Spleen (tissue), 11 donors: ENCODE data around the gene EFCAB12. TPM values are rescaled to one million over a fixed set of nuclear protein-coding genes. Genes with fewer than 3 reads are reported as not detected.

Source experiments
- DNase-seq: peaks from one replicate; pipeline ENCODE4 v3.0.0-alpha.2; 2020
- H3K27ac ChIP-seq, 8 donors: fragments of 200-600 bp; sonication (generic) in 7 of 8; 1 replicate in 4 of 8; 2 replicates in 4 of 8; pipeline versions ENCODE4 v1.5.0 to v1.8.0; 2016 to 2021; ENCODE audit warnings: inconsistent platforms in 4 of 8, mild to moderate bottlenecking in 4 of 8, moderate library complexity in 1 of 8
- H3K27me3 ChIP-seq, 7 donors: fragments of 200-600 bp; sonication (generic) in 6 of 7; replicated peaks in 1 of 7; 1 replicate in 4 of 7; 2 replicates in 3 of 7; pipeline versions ENCODE4 v1.5.0 to v1.8.0; 2016 to 2021; ENCODE audit warnings: inconsistent platforms in 3 of 7, mild to moderate bottlenecking in 1 of 7
- H3K36me3 ChIP-seq, 6 donors: fragments of 200-600 bp; sonication (generic) in 5 of 6; 1 replicate in 4 of 6; 2 replicates in 2 of 6; pipeline versions ENCODE4 v1.5.0 to v1.8.0; 2016 to 2021; ENCODE audit warnings: inconsistent platforms in 2 of 6
- H3K4me1 ChIP-seq, 6 donors: fragments of 200-600 bp; sonication (generic) in 5 of 6; 1 replicate in 3 of 6; 2 replicates in 3 of 6; pipeline versions ENCODE4 v1.5.0 to v1.8.0; 2016 to 2021; ENCODE audit warnings: inconsistent platforms in 3 of 6
- H3K4me3 ChIP-seq, 8 donors: fragments of 200-600 bp; sonication (generic) in 7 of 8; 1 replicate in 4 of 8; 2 replicates in 4 of 8; pipeline versions ENCODE4 v1.5.0 to v1.8.0; 2016 to 2021; ENCODE audit warnings: inconsistent platforms in 4 of 8, mild to moderate bottlenecking in 4 of 8, moderate library complexity in 2 of 8
- H3K9me3 ChIP-seq, 8 donors: fragments of 200-600 bp; sonication (generic) in 7 of 8; 1 replicate in 4 of 8; 2 replicates in 4 of 8; pipeline versions ENCODE4 v1.5.0 to v1.8.0; 2016 to 2021; ENCODE audit warnings: inconsistent platforms in 4 of 8
- POLR2A ChIP-seq, 3 donors: fragments of 450-650 bp; IDR thresholded peaks; one replicate each; pipeline ENCODE4 v1.5.1; 2017; ENCODE audit warnings: antibody characterized with exemption in 3 of 3, mild to moderate bottlenecking in 1 of 3
- POLR2AphosphoS5 ChIP-seq, 3 donors: sonication (generic); formaldehyde crosslinking; IDR thresholded peaks; one replicate each; pipeline ENCODE4 v1.5.1; 2017; ENCODE audit warnings: antibody characterized with exemption in 3 of 3
- WGBS, 5 donors: extraction: QIAGEN DNeasy Blood & Tissue Kit in 3 of 5; methylation state at CpG; one replicate each; pipeline versions ENCODE4 v1.1.5 to v1.1.7; 2013 to 2018; 5-methylcytosine and 5-hydroxymethylcytosine counted together
- intact Hi-C: fragments of 100-400 bp; cut with DNase I; formaldehyde crosslinking; loops from one replicate; pipeline ENCODE4 v1.15.0; 2023; ENCODE audit warnings: low total_unique reads
- polyA plus RNA-seq, 3 donors: library from polyadenylated mRNA; stranded (reverse); fragments of 200-250 nt; gene quantifications; one replicate each; pipeline ENCODE4 v1.2.1, GENCODE V29; 2013
- total RNA-seq, 7 donors: library from RNA; depleted of rRNA in 3 of 7; stranded (reverse); fragments of >200 nt in 3 of 7; fragmentation: NEBNext Ultra II Directional in 4 of 7; extraction: Animal tissue kit (Norgen Biotek cat#: 25700) in 4 of 7; gene quantifications; one replicate each; pipeline versions ENCODE4 v1.1.0 to v1.2.1, GENCODE V29; 2016 to 2021
- TF ChIP-seq, protein P1 (sequence below), 11 experiments: fragments of 200-600 bp in 7 of 11; fragments of 450-650 bp in 4 of 11; sonication (generic) in 4 of 11; IDR thresholded peaks in 8 of 11; conservative IDR thresholded peaks in 3 of 11; 1 replicate in 7 of 11; 2 replicates in 4 of 11; pipeline versions ENCODE4 v1.4.0 to v1.8.0; 2016 to 2021; ENCODE audit warnings: antibody characterized with exemption in 11 of 11, inconsistent platforms in 4 of 11, mild to moderate bottlenecking in 1 of 11
- donor health status: healthy with polysubstance abuse.
- donor health status: DM: no; HTN: no; CAD: no; lungs with moderate emphysema.
- donor health status: DM: no; HTN: no; CAD: no.
- donor health status: Bipolar disorder and iron deficiency.
- donor health status: healthy.
- donor health status: DM: no; HTN: no; CAD: no.
- donor health status: DM: yes; HTN: yes; CAD: no.

The EFCAB12 gene
- total and polyA plus RNA-seq, 10 donors, result 0.20 to 2.1 (median 1.0) TPM

DNA sequence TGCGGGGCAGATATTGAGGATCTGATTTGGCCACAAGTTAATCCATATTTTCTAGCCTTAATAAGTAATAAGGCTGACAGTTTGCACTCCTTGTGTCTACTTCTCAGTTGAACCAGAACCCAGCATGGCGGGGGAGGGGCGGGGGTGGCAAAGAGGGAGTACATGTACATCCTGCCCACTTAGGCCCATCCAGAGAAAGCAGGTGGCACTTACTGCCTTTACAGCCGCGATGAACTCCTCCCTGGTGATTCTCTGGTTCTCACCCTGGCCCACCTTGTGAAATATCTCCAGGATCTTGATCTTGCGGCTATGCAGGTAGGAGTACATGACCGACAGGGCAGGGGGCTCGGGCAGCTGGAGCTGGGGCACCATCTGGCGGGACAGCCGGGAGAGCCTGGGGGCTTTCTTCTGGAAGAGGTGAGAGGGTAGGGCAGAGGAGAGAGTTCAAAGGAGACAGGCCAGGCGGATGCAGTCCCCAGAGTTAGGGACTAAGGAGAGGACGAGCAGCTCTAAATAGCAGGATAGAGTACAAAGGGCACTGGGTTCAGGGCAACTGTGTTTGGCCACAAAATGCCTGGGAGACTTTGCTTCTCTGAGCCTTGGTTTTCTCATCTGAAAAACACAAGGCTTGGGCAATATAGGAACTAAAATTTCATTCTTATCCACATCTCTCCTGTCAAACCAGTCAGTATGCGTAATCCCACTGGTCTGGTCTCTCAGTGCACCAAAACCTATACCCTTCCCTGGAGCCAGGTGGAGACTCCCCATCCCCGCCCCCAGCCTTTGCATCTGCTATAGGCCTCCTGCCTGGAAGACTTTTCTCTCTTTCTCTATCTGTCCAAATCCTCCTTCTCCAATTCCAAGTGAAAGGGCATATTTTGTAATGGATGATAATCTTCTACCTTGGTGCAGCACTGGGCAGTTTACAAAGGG, 10.1 kb downstream of the EFCAB12 start:
- Histone ChIP-seq H3K27ac (peak overlapping the region in 3 of 8 donors; percentile 28 to 40 (median 29)), H3K27me3 (no peaks in the 10 kb centered on the region)
- intact Hi-C loops, result no loop called here

DNA sequence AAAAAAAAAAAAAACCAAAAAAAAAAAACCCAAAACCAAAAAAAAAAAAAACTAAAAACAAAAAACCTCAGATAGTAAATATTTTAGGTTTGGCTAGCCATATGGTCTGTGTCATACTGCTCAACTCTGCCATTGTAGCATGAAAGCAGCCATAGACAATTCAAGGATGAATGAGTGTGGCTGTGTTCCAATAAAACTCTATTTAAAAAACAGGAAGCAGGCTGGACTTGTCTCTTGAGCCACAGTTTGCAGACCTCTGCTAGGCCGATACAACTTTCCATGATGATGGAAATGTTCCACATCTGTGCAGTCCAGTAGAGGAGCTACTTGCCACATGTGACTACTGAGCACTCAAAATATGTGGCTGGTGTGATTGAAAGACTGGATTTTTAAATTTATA, 11.1 kb downstream of the EFCAB12 start:
- Histone ChIP-seq H3K4me1 (peaks cover 0 to 6% (median 0%) of the 10 kb centered on the region in 6 donors), H3K9me3 (no peaks in the 10 kb centered on the region), H3K27me3 (no peaks in the 10 kb centered on the region), H3K4me3 (no peak overlapping the region), H3K36me3 (no peaks in the 10 kb centered on the region), H3K27ac (peak overlapping the region in 4 of 8 donors; percentile 28 to 63 (median 34))
- 28 to 56% (median 42%) methylated on average over 1 of the region's 1 CpG for WGBS, 5 donors
- no peak for DNase-seq
- intact Hi-C loops, result no loop called here
- TF ChIP-seq, protein P1, sequence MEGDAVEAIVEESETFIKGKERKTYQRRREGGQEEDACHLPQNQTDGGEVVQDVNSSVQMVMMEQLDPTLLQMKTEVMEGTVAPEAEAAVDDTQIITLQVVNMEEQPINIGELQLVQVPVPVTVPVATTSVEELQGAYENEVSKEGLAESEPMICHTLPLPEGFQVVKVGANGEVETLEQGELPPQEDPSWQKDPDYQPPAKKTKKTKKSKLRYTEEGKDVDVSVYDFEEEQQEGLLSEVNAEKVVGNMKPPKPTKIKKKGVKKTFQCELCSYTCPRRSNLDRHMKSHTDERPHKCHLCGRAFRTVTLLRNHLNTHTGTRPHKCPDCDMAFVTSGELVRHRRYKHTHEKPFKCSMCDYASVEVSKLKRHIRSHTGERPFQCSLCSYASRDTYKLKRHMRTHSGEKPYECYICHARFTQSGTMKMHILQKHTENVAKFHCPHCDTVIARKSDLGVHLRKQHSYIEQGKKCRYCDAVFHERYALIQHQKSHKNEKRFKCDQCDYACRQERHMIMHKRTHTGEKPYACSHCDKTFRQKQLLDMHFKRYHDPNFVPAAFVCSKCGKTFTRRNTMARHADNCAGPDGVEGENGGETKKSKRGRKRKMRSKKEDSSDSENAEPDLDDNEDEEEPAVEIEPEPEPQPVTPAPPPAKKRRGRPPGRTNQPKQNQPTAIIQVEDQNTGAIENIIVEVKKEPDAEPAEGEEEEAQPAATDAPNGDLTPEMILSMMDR (IDR thresholded peaks at IDR 0.05 in 8 of 11, conservative IDR thresholded peaks at IDR 0.05 in 3 of 11), result no peak

More for the DNA sequence above, 10.1 kb downstream of the EFCAB12 start:
- Histone ChIP-seq H3K9me3 (no peaks in the 10 kb centered on the region), H3K36me3 (no peaks in the 10 kb centered on the region), H3K4me1 (peaks cover 0 to 6% (median 0%) of the 10 kb centered on the region in 6 donors), H3K4me3 (no peak overlapping the region)
- TF ChIP-seq, protein P1 (IDR thresholded peaks at IDR 0.05 in 8 of 11, conservative IDR thresholded peaks at IDR 0.05 in 3 of 11), result no peak
- TF ChIP-seq POLR2AphosphoS5 (IDR thresholded peaks at IDR 0.05), result no peak
- no peak for TF ChIP-seq POLR2A (IDR thresholded peaks at IDR 0.05)
- DNase-seq, result no peak
- WGBS, 5 donors, result 89 to 95% (median 94%) methylated on average over 14 of the region's 14 CpGs

DNA sequence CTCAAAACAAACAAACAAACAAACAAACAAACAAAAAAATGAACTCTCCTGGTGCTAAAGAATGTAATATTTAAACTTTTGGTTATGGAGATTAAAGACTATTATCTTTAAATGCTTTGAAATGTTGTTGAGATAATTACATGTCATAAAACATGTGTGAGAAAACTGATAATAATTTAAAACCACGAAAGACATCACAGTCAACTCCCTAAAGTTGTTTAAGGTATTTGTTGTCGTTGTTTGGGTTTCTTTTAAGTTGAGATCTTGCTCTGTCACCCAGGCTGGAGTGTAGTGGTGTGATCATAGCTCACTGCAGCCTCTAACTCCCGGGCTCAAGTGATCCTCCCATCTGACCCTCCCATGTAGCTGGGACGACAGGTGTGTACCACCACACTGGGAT, 12.0 kb downstream of the EFCAB12 start:
- peaks cover 0 to 6% (median 0%) of the 10 kb centered on the region in 6 donors for H3K4me1 ChIP-seq
- H3K27ac ChIP-seq, result no peak overlapping the region
- H3K27me3 ChIP-seq, result no peaks in the 10 kb centered on the region
- WGBS, 5 donors, result 69 to 94% (median 92%) methylated on average over 4 of the region's 4 CpGs
- no peaks in the 10 kb centered on the region for H3K9me3 ChIP-seq
- intact Hi-C loops, result no loop called here
- no peak for DNase-seq
- TF ChIP-seq POLR2A (IDR thresholded peaks at IDR 0.05) (no peak), POLR2AphosphoS5 (IDR thresholded peaks at IDR 0.05) (no peak)
- TF ChIP-seq, protein P1 (IDR thresholded peaks at IDR 0.05 in 8 of 11, conservative IDR thresholded peaks at IDR 0.05 in 3 of 11), result no peak
- H3K4me3 ChIP-seq, result no peak overlapping the region
- H3K36me3 ChIP-seq, result no peaks in the 10 kb centered on the region

DNA sequence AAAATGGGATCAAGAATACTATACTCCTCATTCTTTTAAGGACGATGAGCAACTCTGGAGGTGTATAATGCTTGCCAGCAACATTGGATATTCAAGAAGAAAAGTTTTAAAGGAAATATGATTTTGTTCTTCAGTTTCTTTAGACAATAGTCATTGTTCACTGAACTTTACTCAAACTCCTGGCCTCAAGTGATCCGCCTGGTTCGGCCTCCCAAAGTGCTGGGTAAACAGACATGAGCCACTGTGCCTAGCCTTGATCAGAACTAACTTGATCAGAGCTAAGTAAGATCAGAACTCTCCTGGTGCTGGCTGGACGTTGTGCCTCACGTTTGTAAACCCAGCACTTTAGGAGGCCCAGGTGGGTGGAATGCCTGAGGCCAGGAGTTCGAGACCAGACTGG, 12.6 kb downstream of the EFCAB12 start:
- TF ChIP-seq, protein P1 (IDR thresholded peaks at IDR 0.05 in 8 of 11, conservative IDR thresholded peaks at IDR 0.05 in 3 of 11), result no peak
- TF ChIP-seq POLR2A (IDR thresholded peaks at IDR 0.05) (no peak), POLR2AphosphoS5 (IDR thresholded peaks at IDR 0.05) (no peak)
- no peak for DNase-seq
- no peaks in the 10 kb centered on the region for H3K36me3 ChIP-seq
- H3K4me1 ChIP-seq, result peaks cover 0 to 6% (median 0%) of the 10 kb centered on the region in 6 donors
- intact Hi-C loops, result no loop called here
- 85 to 96% (median 90%) methylated on average over 6 of the region's 6 CpGs for WGBS, 5 donors
- H3K4me3 ChIP-seq, result no peak overlapping the region
- no peaks in the 10 kb centered on the region for H3K9me3 ChIP-seq
- no peak overlapping the region for H3K27ac ChIP-seq
- H3K27me3 ChIP-seq, result no peaks in the 10 kb centered on the region
